Limb (tissue), 2 donors: Measurements from ENCODE around the gene PTPN20.

Source experiments
- DNase-seq, 2 donors: peaks; one replicate each; pipeline ENCODE4 v3.0.0-alpha.2; 2016; ENCODE audit errors: extremely low spot score in 2 of 2

The PTPN20 gene

DNA sequence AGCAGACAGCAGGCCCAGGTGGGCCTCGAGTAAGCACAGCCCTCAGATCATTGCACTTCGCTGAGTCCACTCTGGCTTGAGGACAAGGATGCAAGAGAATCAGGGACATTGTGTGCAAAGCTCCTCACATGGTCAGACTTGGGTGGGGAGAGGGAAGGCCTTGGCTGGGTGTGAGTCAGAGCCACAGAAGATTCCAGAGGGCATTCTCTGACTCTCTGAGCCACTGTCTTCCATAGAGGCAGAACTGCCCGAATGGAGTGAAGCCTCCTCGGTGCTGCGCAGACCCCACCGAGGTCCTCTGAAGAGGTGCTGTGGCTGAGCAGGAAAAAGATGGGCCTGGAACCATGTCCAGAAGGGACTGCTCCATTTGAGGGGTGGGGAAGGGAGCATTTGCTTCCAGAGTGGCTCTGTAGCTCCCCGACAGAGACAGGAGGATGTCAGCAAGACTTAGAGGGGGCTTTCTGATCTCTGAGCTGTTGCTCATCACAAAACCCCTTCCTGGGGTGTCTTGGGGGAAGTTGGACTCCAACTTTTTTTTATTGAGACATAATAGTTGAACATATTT lies 120.8 kb downstream of the PTPN20 start:
- DNase-seq = no peak

DNA sequence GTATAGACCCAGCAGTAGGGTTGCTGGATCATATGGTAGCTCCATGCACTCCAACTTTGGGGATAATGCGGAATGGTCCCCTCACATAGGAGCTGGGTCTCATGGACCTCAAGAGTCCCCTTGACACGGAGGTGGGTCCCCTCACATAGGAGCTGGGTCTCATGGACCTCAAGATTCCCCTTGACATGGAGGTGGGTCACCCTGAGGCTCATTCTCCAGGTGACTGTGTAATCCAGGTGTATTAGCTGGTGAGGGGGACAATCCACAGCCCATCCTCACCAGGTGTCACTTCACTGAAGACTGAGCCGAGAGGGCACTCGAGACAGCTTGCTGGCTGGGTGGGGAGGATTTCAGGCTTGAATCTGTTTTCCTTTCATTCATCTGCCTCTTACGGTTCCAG lies 121.9 kb downstream of the PTPN20 start:
- no peak for DNase-seq

- DNase-seq = no peak
Observed at GRCh38 chr10:47033541-47034270, 122.5 kb downstream of the PTPN20 start.

- DNase-seq = no peak
Observed at GRCh38 chr10:47034441-47035051, 123.3 kb downstream of the PTPN20 start.

DNA sequence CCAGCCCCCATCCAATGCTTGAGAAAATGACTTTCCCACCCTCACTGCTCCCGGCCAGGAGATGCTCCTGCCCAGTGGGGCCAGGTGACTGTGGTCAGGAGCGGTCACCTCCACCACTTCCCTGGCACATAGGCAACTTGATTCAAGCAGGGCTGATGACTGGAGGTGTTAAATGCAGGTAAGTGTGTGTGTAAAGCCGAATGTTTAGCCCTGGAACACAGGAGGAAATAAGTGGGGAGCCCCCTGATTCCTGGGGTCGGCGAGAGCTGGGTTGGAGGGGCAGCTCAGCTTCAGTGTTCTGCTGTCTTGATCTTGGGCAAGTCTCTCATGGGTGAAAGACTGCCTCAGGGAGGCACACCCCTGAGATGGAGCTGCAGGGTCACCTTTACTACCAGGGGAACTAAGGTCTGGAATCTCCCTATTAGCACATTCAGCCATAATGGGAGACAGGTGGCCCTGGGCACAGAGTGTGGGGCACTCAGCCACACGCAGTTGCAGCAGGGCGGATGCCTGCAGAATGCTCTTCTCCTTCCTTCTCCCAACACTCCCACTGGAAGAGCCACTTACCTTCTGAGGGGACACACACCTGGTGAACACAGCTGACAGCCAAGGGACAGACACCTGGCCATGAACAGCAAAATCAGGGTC lies 124.1 kb downstream of the PTPN20 start:
- no peak for DNase-seq

GRCh38 chr10:47035819-47036337 lies 124.7 kb downstream of the PTPN20 start:
- DNase-seq = no peak

DNA sequence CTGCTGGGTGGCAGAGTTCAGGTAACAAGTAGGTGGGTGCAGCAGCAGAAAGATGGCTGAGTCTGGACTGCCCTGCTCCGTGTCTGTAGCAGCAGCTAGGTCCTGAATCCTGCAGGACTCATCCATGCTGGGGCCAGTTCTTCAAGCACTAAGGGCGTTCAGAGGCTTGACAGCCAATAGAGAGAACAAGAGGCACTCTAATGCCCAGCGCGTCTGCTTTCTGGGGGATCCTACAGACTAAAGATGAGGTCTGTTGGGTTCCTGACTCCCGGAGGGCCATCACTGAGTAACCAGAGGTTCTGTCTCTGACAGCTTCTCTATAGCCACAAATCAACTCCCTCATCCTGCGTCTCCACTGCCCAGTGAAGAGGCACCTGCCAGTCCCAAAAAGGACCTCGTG lies 125.5 kb downstream of the PTPN20 start:
- DNase-seq = no peak

- no peak for DNase-seq
Observed at GRCh38 chr10:47037654-47038425, 126.6 kb downstream of the PTPN20 start.

- DNase-seq = no peak
Observed at GRCh38 chr10:47038881-47039561, 127.8 kb downstream of the PTPN20 start.

GRCh38 chr10:47039562-47039913 lies 128.3 kb downstream of the PTPN20 start:
- DNase-seq = no peak

GRCh38 chr10:47040041-47040491 lies 128.8 kb downstream of the PTPN20 start:
- no peak for DNase-seq

DNA sequence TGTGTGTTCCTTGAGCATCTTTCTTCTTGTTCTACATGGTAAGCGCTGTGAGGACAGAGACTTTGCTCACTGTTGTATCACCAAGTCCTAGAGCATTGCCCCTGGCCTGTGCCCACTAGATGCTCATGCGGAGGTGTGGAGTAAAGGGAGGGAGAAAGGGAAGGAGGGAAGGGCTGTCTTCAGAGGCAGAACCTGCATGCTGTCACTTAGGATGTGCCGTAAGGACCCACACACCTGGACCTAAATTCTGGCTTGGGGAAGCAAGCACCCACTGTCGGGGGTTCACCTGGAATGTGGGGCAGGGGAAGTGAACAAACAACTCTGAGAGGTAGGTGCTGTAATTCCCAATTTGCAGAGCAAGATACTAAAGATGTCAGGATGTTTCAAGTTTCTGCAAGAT lies 129.5 kb downstream of the PTPN20 start:
- DNase-seq = no peak

DNA sequence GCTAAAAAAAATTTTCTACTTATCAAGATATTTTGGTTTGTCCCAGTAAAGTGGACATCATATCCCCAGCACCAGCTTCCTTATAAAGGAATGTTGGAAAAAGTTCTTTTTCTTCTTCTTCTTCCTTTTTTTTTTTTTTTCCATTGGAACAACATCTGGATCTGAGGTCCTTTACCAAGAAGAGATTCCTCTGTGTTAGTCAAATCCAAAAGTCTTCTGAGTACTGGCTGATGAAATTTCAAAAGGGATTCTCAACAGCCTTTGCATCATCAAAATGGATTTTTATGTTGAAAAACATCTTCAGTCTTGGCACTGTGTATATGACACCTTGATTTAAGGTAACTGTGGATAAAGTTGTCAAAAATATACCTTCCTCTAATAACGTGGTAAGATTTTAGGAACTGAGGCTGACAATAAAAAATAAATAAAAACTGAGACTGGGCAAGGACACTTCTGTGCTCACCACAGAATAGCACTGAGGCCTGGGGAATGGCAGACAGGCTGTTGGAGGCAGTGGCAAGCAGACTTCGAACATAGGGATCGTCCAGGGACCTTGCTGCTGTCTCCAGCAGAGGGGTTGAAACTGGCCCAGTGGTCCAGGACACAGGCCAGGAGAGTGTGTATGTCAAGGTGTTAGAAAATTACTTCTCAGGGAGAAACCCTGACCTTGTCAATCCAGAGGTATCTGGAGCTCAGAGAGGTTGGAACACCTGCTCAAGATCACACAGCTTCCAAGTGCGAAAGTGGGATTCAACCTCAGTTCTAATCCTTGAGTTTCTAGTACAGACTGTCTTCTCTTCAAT lies 130.4 kb downstream of the PTPN20 start:
- DNase-seq = no peak

DNA sequence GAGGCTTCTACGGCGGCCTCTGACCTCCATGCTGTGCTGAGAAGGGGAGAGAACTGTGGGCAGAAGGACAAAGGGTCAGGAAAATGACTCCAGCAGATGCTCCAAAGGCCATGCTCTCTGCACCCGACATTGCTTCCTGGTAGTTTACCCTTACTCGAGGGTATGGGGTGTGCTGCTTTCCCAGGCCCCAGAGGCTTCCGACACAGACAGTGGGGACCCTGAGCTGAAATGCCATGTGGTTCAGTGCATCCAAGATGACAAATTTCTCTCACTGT lies 130.9 kb downstream of the PTPN20 start:
- no peak for DNase-seq

DNA sequence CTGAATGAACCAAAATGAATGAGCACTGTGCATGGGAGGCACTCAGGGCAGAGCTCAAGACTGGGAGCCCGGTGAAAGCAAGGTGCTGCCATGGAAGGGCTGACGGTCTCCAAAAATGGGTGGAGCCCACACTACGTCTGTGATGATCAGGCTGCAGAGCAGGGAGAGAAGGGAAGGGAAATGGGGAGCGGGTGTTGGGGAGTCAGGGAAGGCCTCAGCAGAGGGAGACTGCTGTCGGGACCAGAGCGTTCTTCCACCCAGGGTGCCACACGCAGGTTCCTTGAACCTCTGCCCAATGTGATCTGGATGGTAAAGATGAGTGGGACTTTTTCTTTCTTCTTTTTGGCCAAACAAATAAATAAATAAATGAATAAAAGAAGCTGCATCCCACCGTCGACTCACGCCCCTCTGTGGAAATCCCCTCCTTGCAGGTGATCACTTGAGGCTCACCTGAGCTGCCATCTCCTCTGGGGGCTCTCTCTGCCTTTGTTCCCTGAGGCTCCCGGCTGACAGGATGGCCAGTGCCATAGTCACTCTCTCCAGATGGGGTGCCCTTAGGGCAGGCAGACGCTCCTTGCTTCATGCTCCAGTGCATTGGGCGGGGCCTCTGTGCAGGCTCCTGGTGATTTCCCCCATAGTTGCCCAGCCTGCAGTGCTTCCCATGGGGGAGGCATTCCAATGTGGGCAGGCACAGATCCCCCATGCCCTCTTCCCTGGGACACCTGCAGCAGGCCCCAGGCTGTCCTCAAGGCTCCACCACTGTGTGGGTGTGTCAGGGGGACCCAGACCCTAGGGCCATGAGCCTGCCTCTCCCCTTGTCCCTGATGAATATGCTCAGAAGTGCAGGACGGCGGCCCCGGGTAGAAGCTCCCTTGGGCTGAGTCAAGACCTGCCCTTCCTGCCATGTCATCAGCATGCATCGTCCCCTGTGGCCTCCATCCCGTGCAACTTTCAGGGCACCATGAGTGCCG lies 131.8 kb downstream of the PTPN20 start:
- DNase-seq = no peak

- DNase-seq = no peak
Observed at GRCh38 chr10:47043928-47044538, 132.8 kb downstream of the PTPN20 start.

GRCh38 chr10:47044741-47045140 lies 133.5 kb downstream of the PTPN20 start:
- DNase-seq = no peak

DNA sequence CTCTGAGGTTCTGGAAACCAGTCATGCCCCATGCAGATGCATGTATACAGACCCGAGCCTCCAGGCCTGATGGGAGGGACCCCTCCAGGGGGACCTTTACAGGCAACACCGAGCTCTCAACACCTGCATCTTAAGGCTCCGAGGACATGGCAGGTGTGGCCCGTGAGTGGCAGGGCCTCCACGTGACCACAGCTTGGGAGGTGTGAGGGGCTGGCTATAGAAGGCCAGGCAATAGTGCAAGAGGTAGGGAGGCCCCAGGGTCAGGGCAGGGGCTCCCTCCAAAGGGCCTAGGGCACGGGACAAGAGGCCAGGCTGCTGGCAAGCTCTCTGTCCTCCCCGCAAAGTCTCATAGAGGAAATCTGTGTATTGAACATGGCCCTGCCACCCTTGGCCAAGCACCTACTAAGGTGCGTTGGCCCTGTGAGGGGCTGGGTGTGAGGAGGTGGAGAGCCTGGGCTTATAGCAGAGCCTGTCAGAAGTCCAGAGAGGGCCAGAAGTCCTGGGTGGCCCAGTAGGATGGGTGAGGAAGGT lies 134.2 kb downstream of the PTPN20 start:
- no peak for DNase-seq
